ENCODE results near the gene NDP. TPM values are rescaled to one million over a fixed set of nuclear protein-coding genes. Genes with fewer than 3 reads are reported as not detected.

NDP gene
- total RNA-seq, 4 donors from 2014 or later = 0.27 TPM; not detected in 3

DNA sequence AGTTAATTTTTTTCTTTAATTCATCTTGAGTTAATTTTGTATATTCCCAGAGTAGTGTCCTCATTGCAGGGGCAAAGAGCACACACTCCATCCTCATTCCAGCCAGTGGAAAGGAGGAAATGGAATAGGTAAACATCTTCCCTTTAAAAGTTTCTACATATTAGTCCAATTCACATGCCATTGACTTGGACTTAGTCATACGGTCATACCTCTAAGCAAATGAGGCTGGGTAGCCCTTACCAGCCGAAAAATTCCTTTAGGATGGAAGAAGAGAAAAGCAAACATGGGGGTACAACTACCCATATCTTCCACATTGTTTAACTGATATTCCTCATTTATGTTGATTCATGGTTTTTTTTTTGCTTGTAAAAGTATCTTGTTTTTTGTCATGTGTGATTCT is 37.4 kb upstream of the NDP start:
- in situ Hi-C loops (cut with MboI; ENCODE audit: low pct_ligation_motif_present in 1 of 4, low pct_unique_long_range_greater_than_20kb in 1 of 4, low sequenced_read_pairs in 3 of 4) (no loop called here), intact Hi-C loops (cut with DNase I; ENCODE audit: low total_unique reads) (no loop called here)
- no peak for TF ChIP-seq EP300 (IDR thresholded peaks at IDR 0.05; ENCODE audit: low read depth)
- TF ChIP-seq, protein P1, sequence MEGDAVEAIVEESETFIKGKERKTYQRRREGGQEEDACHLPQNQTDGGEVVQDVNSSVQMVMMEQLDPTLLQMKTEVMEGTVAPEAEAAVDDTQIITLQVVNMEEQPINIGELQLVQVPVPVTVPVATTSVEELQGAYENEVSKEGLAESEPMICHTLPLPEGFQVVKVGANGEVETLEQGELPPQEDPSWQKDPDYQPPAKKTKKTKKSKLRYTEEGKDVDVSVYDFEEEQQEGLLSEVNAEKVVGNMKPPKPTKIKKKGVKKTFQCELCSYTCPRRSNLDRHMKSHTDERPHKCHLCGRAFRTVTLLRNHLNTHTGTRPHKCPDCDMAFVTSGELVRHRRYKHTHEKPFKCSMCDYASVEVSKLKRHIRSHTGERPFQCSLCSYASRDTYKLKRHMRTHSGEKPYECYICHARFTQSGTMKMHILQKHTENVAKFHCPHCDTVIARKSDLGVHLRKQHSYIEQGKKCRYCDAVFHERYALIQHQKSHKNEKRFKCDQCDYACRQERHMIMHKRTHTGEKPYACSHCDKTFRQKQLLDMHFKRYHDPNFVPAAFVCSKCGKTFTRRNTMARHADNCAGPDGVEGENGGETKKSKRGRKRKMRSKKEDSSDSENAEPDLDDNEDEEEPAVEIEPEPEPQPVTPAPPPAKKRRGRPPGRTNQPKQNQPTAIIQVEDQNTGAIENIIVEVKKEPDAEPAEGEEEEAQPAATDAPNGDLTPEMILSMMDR (IDR thresholded peaks at IDR 0.05) = no peak
- no peak for TF ChIP-seq POLR2A (IDR thresholded peaks at IDR 0.05)
- no peak for TF ChIP-seq POLR2AphosphoS5 (IDR thresholded peaks at IDR 0.05)
- WGBS, 2 donors (ENCODE audit: low coverage in 1 of 2) = 77% methylated on average over 2 of the region's 2 CpGs; no CpG with 5 or more reads in 1 of the 2 donors
- Histone ChIP-seq H3K4me1 (no peaks in the 10 kb centered on the region), H3K27ac (no peak overlapping the region), H3K27me3 (no peaks in the 10 kb centered on the region), H3K9me3 (no peaks in the 10 kb centered on the region), H3K4me3 (no peak overlapping the region), H3K36me3 (no peaks in the 10 kb centered on the region)
- no peak for DNase-seq

GRCh38 chrX:44006081-44006480 is 32.9 kb upstream of the NDP start:
- Histone ChIP-seq H3K4me3 (no peak overlapping the region), H3K27me3 (no peaks in the 10 kb centered on the region), H3K9me3 (no peaks in the 10 kb centered on the region), H3K27ac (no peak overlapping the region), H3K4me1 (no peaks in the 10 kb centered on the region), H3K36me3 (no peaks in the 10 kb centered on the region)
- intact Hi-C loops (cut with DNase I; ENCODE audit: low total_unique reads) = no loop called here
- no peak for TF ChIP-seq POLR2AphosphoS5 (IDR thresholded peaks at IDR 0.05)
- TF ChIP-seq POLR2A (IDR thresholded peaks at IDR 0.05) = no peak
- TF ChIP-seq, protein P1 (IDR thresholded peaks at IDR 0.05) = no peak
- no peak for TF ChIP-seq EP300 (IDR thresholded peaks at IDR 0.05; ENCODE audit: low read depth)
- 50% methylated on average over 1 of the region's 1 CpG; no CpG with 5 or more reads in 1 of the 2 donors for WGBS, 2 donors (ENCODE audit: low coverage in 1 of 2)
- DNase-seq = no peak
- in situ Hi-C loops (cut with MboI; ENCODE audit: low pct_ligation_motif_present in 1 of 4, low pct_unique_long_range_greater_than_20kb in 1 of 4, low sequenced_read_pairs in 3 of 4) = no loop called here

DNA sequence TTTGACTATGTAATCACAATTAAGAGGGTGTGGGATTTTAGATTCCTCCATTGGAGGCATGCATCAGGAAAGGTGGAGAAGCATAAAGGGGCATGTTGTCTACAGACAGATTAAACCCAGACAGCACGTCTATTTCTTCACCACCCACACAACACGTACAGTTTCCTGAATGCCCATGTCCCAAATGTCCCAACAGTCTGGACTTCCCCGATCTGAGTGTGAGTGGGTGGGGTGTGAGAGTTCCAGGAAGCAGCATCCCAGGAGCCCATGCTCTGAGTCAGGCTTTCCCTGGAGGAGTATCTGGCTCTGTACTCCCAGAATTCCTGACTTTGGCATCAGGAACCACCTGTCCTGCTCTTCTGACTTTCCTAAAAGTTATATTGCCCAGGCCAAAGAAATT is 30.8 kb upstream of the NDP start:
- Histone ChIP-seq H3K9me3 (no peaks in the 10 kb centered on the region), H3K4me1 (no peaks in the 10 kb centered on the region), H3K27ac (no peak overlapping the region), H3K4me3 (no peak overlapping the region), H3K36me3 (no peaks in the 10 kb centered on the region), H3K27me3 (no peaks in the 10 kb centered on the region)
- in situ Hi-C loops (cut with MboI; ENCODE audit: low pct_ligation_motif_present in 1 of 4, low pct_unique_long_range_greater_than_20kb in 1 of 4, low sequenced_read_pairs in 3 of 4) = no loop called here
- intact Hi-C loops (cut with DNase I; ENCODE audit: low total_unique reads) = no loop called here
- TF ChIP-seq EP300 (IDR thresholded peaks at IDR 0.05; ENCODE audit: low read depth) = no peak
- no peak for TF ChIP-seq POLR2AphosphoS5 (IDR thresholded peaks at IDR 0.05)
- TF ChIP-seq, protein P1 (IDR thresholded peaks at IDR 0.05) = no peak
- no peak for TF ChIP-seq POLR2A (IDR thresholded peaks at IDR 0.05)
- no peak for DNase-seq
- 57% methylated on average over 3 of the region's 3 CpGs; no CpG with 5 or more reads in 1 of the 2 donors for WGBS, 2 donors (ENCODE audit: low coverage in 1 of 2)

GRCh38 chrX:44002567-44002966 is 29.4 kb upstream of the NDP start:
- H3K9me3 ChIP-seq = no peaks in the 10 kb centered on the region
- no peak for DNase-seq
- in situ Hi-C loops (cut with MboI; ENCODE audit: low pct_ligation_motif_present in 1 of 4, low pct_unique_long_range_greater_than_20kb in 1 of 4, low sequenced_read_pairs in 3 of 4) (no loop called here), intact Hi-C loops (cut with DNase I; ENCODE audit: low total_unique reads) (no loop called here)
- H3K27ac ChIP-seq = no peak overlapping the region
- no peaks in the 10 kb centered on the region for H3K4me1 ChIP-seq
- 47% methylated on average over 1 of the region's 1 CpG; no CpG with 5 or more reads in 1 of the 2 donors for WGBS, 2 donors (ENCODE audit: low coverage in 1 of 2)
- TF ChIP-seq POLR2AphosphoS5 (IDR thresholded peaks at IDR 0.05) (no peak), POLR2A (IDR thresholded peaks at IDR 0.05) (no peak), EP300 (IDR thresholded peaks at IDR 0.05; ENCODE audit: low read depth) (no peak)
- TF ChIP-seq, protein P1 (IDR thresholded peaks at IDR 0.05) = no peak
- H3K27me3 ChIP-seq = no peaks in the 10 kb centered on the region
- no peak overlapping the region for H3K4me3 ChIP-seq
- H3K36me3 ChIP-seq = no peaks in the 10 kb centered on the region
